CD4-positive, alpha-beta T cell treated with Interleukin-15 for 4 hours (primary cell): ENCODE measurements around the gene KANK4.

ENCODE experiments used
- DNase-seq: peaks from one replicate; pipeline ENCODE4 v3.0.0-alpha.2; 2020; ENCODE audit warnings: low spot score

KANK4 gene

DNA sequence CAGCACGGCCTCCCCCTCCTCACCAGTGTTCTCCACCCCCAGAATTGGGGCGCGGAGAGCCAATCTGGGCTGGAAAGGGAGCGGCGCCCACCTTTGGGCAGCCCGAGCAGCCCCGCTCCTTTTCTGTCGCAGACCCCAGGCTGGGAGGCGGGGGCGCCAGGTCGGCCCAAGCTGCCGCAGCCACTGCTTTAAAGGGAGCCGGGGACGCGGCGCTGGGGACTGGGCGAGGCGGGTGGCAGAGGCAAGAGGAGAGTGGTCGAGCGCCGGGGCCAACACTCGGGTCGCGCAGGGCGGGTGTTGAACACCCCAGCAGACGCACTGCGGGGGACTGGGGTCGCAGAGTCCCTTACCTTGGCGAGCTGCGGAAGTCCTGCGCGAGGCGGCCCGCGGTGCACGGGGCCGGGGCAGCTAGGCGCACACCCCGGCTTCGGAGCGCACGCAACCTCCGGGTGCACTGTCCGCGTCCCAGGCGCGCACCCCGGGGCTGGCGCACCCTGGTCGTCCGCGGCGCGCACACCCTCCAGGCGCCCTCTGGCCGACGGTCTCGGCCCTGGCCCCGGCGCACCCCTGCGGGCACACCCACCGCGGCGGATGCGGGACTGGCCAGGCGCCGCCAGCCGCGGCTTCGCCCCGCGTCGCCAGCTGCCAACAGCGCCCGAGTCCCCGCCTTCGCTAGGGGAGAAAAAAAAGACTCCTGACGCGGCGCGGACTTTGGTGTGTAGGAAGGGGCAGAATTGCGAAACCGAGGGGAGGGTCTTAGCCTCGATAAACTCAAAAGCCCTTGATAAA is at the start of gene KANK4:
Gene KANK4, minus strand, starts transcription at position 679 of the 789 bp plus-strand sequence. CDS start 37,870 bp downstream, outside the sequence.
- no peak for DNase-seq

DNA sequence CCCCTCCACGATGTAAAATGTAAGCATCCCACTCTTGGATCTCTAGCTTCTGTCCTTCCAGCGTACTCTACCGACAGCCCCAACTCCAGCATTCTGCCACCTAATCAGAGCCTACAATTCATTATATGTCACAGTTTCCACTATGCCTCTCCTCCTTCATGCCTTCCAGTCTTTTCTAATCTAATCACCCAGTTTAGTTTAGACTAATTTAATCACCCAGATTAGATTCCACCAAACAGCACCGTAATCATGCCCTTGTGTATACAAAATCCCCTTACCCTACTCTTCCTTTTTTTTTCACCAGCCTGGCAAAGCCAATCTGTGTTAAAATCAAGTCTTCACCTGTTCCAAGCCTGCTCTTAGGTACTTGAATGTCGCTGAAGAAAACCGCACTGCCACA is 49.8 kb upstream of the KANK4 start:
- DNase-seq: no peak

DNA sequence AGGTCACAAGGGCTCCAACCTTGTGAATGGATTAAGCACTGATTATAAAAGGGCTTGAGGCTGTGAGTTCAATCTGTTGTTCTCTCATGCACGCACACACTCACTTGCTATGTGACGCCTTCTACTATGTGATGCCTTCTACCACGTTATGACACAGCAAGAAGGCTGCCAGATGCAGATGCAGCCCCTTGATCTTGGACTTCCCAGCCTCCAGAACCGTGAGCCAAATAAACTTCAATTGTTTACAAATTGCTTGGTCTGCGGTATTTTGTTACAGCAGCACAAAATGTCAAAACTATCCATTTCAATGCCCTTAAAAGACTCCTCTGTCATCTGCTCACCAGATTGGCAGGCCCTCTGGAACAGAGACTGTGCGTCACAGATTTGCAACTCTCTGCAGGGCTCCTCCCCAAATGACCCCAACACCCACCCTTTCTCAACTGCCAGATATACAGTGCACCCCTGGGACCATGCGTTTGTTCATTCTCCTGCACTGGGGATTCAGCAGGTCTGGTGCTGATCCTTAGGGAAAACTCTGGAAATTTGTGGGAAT is 47.8 kb upstream of the KANK4 start:
- DNase-seq: no peak

DNA sequence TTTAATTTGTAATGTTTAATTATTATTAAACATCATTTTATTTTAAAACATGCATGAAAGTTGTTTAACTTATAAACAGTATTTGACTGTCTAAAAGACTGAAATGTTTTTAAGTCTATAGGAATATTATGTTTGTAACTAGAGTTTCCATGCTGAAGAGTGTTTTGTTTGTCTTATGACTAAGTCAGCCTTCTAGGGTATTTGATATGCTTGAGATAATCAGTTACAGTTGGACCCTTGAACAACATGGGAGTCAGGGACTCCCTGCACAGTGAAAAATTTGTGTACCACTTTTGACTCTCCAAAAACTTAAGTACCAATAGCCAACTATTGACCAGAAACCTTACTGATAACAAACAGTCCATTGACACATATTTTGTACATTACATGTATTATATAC is 45.5 kb upstream of the KANK4 start:
- no peak for DNase-seq

DNA sequence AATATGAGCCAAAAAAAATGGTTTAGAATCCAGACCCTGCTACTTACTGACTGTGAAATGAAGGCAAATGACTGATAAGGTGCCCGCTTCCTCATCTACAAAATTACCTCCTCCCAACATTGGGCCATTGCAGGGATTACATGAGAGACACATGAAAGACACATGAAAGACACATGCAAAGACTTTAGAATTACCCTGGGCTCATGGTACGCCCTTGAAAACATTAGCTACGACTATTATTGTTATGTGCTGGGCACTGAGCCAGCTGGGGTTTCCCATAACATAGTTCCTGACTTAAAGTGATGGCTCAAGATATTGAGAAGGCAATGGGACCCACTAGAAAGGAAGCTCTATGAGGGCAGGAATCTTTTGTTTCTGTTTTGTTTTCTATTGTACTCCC is 43.7 kb upstream of the KANK4 start:
- DNase-seq: no peak

DNA sequence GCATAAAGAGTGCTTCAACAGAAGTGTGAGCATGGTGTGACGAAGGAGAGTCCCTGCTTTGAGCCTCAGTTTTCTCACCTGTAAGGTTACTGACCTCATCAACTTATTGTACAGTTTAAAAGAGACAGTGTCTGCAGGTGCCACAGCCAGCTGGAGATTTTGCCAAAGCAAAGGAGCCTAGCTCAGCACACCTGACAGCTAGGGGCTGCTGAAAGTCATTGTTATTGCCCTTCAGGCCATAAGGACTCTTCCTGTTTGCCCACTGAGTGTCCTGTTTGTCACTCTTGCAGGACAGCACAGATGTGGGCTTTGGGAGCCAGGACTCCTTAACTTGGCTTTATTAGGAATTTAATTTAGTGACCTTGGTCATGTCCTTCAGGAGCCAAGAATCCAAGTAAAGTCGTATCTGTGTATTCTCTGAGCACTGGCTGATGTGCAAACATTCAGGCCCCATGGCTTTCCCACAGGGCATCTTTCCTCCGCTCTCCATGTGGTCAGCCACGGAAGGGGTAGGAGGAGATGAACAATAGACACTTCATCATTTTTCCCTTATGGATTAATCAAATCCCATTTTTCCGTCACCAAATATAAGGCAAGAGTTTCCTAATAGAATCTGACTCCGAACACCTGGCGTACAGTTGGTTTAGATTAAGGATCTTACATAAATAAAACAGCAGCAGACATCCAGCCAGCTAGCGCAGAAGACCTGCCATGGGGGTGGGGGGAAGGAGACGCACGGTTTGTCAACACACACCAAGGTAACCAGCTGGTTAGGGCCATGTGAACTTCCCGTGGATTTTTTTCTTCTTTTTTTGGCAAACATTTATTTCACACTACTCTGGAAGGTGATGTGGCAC is 43.1 kb upstream of the KANK4 start:
- no peak for DNase-seq

DNA sequence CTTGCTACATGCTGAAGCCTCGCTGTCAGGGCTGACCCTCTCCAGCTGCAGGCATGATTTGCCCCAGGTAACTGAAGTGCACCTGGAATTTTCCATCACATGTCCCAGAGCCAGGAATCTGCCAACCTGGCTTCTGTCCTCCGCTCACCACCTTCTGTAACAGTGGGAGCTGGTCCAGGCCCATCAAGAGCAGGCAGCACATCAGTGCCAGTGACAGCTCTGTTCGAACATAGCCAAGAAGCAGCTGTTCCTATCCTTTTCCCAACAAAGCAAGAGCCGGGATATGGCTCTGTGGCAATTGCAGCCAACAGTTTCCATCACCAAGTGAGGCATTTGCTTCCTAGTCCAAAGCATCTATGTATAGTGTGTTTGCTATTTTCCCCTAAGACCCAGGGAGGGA is 42.2 kb upstream of the KANK4 start:
- no peak for DNase-seq

DNA sequence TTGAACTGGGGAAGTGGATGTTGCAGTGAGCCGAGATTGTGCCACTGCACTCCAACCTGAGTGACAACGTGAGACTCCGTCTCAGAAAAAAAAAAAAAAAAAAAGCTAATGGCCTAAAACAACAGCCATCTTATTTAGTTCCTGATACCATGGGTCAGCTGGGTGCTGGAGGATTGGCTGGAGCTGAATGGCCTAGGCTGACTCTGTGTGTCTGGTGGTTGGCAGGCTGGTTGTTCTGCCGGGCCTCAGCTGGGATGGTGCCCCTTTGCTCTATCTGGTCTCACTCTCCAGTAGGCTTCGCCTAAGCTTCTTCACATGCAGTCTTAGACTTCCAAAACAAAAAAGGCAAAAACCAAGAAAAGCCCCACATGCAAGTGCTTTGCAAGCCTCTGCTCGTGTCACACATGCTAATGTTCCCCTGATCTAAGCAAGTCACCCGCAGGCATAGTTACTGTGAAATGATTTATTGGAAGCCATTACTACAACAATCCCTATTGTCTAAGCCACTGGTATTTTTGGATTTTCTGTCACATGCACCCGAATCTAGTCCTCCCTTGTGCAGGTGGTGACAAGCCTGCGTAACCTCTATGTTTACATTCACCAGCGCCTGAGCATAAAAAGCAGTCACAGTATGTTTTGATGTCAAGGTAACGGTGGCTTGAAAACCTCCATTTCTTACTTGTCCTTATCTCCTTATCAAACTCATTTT is 39.6 kb upstream of the KANK4 start:
- no peak for DNase-seq

DNA sequence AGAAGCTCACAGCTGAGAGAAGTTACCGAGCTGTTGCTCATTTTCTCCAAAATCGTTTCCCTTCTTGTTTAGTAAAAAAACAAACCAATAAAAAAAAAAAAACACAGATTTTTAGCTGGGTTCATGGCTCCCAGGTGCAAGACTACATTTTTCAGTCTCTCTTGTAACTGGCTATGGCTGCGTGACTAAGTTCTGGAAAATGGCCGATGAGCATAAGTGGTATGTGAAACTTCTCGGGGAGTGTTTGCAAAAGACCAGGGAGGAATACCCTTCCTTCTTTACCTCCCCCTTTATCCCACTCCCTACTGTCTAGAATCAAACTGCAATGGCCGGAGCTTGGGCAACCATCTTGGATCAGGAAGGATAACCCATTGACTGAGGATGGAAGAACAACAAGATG is 38.7 kb upstream of the KANK4 start:
- DNase-seq: no peak

DNA sequence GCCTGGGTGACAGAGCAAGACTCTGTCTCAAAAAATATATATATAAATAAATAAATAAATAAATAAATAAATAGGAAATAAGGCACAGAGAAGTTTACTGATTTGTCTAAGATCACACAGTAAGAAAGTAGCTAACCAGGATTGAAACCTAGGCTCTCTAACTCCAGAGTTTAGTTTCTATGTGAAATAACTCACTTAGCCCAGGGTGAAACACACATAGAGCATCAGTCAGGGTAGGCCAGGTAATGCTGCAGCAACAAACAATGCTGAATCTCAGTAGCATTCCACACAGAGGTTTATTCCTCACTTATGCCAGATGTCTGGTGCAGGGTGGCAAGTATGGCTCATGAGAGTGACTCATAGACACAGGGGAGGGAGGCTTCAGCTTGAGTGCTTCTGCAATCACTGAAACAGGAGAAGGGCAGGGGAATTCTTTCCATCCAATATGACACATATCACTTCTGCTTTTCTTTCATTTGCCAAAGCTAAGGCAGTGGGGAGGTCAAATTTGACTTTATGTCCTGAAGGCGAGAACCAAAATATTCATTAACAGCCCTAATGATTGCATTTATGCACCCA is 37.1 kb upstream of the KANK4 start:
- DNase-seq: no peak

DNA sequence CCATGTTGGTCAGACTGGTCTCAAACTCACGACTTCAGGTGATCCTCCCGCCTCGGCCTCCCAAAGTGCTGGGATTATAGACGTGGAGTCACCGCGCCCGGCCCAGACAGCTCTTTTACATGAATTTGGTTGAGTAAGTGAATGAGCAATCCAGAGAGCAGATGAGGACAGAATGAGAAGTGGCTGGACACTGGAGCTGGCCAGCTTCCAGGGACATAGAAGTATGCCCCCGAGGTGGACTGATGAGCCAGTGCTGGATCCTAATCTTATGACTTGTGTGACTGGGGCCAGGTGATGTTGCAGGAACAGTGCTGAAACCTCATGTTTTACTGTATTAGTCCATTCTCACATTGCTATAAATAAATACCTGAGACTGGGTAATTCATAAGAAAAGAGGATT is 35.9 kb upstream of the KANK4 start:
- DNase-seq: no peak

DNA sequence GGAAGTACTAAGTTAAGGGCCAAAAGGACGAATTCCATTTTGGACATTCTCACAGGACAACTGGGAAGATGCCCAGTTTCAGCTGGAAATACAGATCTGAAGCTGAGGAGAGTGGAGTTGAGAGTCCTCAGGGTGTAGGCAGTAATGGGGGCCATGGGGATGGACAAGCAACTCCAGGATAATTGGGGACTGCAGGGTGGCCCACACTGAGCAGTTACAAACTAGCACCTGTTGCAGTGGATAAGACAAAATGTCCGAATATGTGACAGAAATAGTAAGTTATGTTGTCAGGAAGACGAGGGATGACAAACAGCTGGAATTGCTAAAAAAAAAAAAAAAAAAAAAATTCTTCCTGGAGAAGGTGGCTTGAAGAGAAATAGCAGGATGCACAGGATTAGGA is 34.6 kb upstream of the KANK4 start:
- no peak for DNase-seq

DNA sequence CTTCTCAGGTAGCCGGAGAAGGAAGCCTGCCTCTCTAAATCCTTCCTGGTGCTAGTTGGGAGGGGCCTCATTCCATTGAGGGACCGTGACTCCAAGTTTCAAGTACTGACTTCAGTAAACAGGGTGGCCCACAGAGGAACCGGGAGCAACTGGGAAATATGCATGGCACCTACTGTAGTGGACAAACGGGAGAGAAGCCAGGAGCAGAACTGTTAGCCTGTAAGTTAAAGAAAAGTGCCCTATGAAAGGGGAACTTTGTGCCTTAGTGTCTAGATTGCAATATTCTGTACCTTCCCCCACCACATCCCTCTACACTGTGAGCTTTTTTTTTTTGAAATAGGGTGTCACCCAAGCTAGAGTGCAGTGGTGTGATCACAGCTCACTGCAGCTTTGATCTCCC is 33.2 kb upstream of the KANK4 start:
- DNase-seq: no peak

DNA sequence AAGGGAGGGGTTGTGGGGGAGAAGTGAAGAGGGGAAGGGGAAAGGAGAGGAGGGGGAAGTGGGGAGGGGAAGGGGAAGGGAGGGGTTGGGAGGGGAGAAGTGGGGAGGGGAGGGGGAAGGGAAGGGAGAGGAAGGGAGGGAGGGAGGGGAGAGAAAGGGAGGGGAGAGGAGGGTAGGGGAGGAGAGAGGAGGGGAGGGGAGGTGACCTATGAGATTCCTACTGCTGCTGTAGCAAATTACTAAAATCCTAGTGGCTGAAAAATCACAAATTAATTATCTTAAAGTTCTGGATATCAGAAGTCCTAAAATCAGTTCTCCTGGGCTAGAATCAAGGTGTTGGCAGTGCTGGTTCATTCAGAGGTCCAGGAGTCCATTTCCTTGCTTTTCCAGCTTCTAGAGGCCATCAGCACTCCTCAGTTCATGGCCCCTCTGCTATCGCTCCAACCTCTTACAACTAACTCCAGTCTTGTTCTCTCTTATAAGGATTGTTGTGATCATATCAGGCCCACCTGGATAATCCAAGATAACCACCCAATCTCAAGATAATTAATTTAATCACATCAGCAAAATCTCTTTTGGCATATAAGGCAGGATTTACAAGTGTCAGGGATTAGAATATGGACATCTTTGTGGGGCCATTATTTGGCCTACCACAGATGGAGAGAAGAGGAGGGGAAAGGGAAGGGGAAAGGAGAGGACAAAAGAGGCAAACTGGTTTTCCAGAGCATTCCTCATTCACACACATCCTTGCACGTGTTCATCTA is 30.4 kb upstream of the KANK4 start:
- no peak for DNase-seq

DNA sequence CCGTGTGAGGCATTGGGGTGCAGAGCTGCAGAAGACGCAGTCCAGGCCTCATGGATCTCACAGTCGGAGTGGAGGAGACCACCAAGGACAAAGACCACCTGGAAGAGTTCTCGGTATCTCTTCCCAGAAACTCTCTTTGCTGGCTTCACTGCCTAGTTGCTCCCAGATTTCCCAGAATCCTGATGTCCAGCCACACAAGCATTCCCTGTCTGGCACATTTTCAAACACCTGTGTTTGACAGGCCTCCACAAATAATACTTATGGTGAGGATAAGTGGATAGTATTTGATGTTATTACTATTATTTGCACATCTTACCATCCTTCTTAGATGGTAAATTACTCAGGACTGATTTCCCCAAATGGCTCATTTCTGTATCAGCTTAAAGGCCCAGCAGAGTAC is 27.7 kb upstream of the KANK4 start:
- no peak for DNase-seq

DNA sequence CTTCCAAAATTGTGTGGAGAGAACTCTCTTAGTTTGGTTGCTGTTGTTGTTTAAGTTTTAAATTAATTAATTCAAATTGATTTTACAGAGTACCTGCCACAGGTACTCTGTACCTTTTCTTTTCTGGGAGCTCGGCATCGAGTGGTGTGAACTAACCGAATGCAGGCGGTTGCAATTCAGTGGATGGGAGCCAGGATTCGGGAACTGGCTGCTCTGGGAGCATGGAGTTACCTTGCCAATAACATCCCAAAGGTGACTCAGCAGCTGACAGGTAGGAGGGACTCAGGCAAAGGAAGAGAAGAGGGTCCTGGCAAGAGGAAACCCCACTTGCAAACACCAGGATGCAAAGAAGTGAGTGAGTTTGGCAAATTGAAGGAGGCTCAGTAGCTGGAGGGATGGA is 24.7 kb upstream of the KANK4 start:
- DNase-seq: no peak

DNA sequence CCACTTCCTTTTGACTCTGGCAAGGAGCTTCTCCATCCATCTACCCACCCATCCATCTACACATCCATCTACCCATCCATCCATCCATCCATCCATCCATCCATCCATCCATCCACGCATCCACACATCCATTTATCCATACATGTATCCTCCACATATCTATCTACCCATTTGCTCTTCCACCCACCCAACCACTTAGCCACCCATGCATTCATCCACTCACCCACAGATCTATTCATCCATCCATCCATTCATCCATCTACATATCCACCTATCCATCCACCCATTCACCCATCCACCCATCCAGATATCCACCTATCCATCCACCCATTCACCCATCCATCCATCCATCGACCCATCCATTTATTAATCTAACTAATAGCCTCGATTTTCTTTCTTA is 23.0 kb upstream of the KANK4 start:
- no peak for DNase-seq

DNA sequence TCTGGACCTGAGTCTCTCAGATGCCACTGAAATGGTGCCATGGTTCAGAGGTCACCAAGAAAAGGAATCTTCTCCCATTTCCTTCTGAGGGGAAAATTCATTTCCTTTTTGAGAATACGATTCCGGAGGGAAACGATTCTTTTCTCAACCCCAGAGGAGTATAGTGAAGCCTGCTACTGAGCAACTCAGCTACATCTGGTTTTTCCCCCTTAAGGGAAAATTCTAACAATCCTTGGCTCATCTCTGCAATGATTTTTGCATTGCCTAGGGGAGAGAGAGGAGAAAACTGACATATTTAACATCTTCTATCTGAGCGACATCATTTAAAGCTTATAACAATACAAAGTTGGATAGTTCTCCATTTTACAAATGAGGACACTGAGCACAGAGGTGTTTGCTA is 22.4 kb upstream of the KANK4 start:
- DNase-seq: no peak

DNA sequence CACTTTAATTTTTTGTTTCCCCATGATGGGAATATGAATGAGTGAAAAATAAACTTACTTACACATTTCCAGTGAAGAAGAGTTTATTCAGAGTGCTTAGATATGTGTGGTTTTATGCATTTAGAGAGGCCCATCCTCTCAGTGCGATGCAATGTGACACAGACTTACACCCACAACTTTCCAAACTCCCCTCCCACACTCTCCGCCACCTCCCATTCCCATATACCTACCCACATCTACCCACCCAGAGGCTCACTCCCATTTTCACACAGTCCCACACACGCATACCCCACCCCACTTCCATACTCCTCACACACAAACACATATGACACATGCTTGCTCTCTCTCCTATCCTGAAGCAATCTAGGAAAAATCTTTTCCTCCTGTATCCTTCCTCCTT is 21.9 kb upstream of the KANK4 start:
- no peak for DNase-seq

DNA sequence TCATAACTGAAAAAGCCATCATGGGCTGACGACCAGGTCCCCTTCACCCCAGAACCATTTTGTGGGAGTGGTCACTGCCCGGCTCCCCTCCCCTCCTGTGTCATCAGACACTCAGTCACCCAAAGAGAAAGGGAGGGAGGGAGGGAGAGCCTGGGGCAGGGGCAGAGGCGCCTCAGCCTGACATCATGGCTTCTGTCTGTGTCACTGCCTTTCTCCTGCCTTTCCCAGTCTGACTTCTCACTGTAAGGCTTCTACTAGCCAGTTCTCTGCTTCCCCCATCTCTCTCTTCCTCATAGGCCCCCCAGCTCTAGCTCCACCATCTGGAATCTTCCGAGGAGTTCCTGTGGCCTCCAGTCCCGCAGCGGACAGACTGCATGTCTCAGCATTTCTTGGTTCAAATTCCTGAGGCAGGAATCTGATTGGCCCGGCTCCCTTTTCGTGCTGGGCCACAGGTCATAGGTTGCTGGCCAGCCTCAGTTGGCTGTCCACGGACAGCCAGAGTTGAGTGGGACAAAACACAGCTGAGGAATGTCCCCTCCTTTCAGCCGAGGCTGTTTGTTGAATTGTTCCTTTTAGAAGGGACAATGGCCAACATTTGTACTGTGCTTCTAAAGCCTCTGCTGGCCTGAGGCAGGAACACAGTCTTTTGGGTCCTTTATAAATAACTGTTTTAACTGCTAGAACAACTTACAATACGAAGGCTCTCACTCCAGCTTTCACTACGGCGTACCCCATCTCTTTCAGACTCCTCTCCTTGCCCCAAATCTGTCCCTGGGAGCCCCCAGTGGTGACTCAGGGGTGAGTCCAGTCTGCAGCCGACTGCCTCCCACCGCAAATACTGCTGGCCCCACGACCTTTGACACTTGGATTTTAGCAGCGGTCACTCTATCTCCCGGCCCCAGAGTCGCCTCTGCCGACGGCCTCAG is 18.7 kb upstream of the KANK4 start:
- no peak for DNase-seq
